HG03521 (cell line): ENCODE data around the gene VMO1.

ENCODE experiments used
- ATAC-seq: cut with Tn5 transposase; IDR thresholded peaks from one replicate; pipeline ENCODE4 v1.9.1; 2021; ENCODE audit warnings: mild to moderate bottlenecking, moderate library complexity; ENCODE audit not compliant: unreplicated experiment

The VMO1 gene

GRCh38 chr17:4800462-4801196 is 14.5 kb upstream of the VMO1 start:
- no peak for ATAC-seq

DNA sequence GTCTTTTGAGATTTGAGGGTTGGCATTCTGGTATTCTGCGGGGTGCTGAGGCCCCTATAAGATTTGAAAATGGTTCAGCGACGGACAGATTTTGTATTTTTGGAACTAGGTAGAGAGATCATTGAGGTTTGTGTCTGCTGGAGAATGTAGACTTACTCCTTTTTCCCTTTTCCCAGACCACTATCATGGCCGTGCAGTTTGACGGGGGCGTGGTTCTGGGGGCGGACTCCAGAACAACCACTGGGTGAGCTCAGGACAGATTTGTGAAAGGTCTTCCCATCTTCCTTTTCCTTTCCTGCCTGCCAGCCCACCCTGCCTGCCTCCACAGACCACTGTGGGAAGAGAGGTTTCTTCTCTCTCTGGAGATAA is 10.4 kb upstream of the VMO1 start:
- ATAC-seq = no peak

- no peak for ATAC-seq
Observed at GRCh38 chr17:4795168-4795567, 9.0 kb upstream of the VMO1 start.

- ATAC-seq = no peak
Observed at GRCh38 chr17:4790705-4791088, 4.5 kb upstream of the VMO1 start.

DNA sequence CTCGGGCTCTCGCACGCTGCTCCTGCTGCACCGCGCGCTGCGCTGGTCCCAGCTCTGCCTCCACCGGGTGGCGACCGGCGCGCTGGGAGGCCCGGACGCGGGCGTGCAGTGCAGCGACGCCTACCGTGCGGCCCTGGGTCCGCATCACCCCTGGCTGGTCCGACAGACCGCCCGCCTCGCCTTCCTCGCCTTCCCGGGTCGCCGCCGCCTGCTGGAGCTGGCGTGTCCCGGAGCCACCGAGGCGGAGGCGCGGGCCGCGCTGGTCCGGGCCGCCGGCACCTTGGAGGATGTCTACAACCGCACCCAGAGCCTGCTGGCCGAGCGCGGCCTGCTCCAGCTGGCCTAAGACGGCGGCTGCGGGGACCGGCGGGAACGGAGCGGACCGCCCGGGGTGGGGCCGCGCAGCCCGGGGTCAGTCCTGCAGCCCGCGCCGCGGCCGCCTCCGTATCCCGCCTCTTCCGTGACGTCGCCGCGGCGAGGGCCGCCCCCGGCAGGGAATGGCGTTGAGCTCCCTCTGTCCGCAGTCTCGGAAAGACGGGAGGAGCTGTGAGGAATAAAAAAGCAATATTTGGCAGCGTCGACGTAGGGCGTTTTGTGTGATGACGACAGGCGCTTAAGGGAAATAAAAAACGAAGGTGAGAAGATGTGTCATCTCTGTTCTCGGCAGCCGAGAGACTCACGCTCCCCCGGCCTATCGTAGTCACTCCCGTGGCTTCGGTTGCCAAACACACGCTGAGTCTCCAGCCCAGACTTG is 4.0 kb upstream of the VMO1 start:
- peak; percentile 84 for ATAC-seq

- ATAC-seq = no peak
Observed at GRCh38 chr17:4789701-4789950, 3.5 kb upstream of the VMO1 start.

DNA sequence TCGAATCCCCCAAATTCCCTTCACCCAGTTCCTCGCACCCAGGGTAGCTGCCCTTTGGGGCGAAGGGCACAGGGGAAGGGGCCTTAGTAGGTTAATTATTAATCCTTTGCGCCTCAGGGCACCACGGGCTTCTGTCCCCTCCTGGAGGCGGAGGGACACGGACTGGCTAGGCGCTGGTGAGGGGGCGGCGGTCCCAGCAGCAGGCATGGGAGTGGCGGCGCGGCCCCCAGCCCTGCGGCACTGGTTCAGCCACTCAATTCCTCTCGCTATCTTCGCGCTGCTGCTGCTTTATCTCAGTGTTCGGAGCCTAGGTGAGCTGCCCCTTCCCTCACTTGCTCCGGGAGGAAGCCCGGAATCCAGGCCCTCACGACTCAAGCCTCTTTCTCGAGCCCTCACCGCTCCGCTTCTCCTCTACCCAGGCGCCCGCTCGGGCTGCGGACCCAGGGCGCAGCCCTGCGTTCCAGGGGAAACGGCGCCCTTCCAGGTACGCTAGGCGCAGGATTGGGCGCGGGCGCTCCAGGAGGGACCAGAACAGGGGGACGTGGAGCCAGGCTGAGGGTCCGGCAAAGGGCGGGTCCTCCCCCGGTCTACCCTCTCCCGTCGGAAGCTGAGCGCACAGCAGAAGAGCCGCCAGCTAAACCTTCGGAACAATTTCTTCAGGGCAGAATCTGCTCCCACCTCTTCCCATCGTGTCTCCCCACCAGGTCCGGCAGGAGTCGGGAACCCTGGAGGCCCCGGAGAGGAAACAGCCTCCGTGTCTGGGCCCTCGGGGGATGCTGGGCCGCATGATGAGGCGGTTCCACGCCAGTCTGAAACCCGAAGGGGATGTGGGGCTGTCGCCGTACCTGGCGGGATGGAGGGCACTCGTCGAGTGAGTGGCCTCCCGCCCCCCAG is 2.9 kb upstream of the VMO1 start, which contains the start of gene GLTPD2:
GLTPD2 (plus strand) TSS at position 158 of the 894 bp plus-strand sequence; CDS start at position 206, 48 bp downstream.
- ATAC-seq = no peak

DNA sequence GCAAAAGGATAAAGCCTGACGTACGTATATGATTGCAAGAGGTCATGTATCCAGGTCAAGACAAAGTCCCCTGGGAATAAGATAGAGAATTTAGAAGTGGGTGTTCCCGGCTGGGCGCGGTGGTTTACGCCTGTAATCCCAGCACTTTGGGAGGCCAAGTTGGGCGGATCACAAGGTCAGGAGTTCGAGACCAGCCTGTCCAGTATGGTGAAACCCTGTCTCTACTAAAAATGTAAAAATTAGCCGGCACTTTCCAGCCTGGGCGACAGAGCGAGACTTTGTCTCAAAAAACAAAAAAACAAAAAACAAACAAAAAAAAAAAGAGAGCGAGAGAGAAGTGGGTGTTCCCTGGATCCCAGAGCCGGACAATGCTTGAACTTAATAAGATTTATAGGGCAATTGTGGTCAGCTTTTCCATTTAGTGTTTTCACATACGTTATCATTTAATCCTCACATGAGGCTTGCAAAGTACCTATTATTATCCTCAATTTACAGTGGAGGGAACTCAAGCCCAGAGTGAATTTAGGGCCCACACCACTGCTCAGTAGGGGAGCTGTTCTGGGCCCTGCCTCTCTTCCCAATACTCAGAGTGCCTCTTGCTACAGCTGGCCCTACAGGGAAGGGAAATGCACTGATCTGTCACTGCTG is 2.1 kb upstream of the VMO1 start:
- ATAC-seq = no peak

- ATAC-seq = no peak
Observed at GRCh38 chr17:4786516-4786915, 352 bp upstream of the VMO1 start.

GRCh38 chr17:4785311-4786105 is 656 bp downstream of the VMO1 start:
- ATAC-seq = no peak

DNA sequence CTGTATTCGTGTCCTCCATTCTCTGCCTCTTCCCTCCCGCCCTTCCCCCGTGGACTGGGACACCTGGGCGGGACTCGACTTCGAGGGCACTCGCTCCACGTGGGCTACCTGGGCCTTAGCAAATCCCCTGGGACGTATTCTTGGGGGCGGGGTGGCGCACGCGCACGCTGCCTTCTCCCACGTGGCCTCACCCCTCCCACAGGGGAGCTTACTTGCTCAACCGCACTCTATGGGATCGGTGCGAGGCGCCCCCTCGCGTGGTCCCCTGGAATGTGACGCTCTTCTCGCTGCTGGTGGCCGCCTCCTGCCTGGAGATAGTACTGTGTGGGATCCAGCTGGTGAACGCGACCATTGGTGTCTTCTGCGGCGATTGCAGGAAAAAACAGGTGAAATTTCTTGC is 3.5 kb downstream of the VMO1 start:
- no peak for ATAC-seq

DNA sequence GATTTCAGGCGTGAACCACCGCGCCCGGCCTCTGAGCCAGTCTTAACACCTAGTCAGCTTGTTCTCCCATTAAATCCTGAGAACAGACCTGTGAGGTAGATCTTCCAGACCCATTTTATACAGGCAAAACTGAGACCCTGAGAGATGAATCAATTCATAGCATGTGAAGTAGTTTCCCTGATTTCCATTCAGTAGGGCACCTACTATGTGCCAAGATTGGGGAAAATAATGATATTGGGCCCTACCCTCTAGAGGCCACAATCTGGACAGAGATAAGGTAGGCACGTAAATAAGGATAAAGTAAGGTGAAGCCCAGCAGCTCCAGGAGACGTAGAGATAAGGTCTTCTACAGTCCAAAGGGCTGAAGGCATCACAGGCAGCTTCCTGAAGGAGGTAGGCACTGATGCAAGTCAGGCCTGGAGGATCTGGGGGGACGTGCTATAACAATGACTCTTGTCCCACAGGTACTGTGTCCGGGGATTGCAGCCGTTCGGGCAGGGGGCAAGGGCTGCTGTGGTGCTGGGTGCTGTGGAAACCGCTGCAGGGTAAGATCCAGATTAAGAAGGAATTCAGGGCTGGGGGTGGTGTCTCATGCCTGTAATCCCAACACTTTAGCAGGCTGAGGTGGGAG is 5.7 kb downstream of the VMO1 start:
- ATAC-seq = no peak

DNA sequence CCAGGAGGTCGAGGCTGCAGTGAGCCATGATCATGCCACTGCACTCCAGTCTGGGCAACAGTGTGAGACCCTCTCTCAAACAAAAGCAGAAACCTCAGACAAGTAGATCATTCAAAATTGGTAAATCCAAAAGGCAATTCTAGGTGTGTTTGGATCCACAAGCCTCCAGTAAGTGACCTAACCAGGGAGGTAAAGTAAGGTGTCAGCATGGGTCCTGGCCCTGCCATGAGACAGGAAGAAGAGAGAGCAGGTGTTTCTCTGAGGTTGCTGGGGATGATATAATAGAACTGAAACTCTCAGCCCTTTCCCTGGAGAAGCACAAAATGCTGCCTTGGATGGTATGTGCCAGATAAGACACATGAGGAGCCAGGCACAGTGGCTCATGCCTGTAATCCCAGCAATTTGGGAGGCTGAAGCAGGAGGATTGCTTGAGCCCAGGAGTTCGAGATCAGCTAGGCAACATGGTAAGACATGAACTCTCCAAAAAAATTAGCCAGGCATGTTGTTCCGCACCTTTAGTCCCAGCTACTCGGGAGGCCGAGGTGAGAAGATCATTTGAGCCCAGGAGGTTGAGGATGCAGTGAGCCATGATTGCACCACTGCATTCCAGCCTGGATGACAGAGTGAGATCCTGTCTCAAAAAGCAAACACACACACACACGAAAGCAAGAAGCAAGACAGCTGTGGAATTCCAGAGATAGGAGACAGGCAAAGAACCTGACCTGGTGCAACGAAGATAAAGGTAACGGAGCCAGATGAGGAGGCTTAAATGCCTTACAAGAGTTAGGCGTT is 8.0 kb downstream of the VMO1 start:
- no peak for ATAC-seq

GRCh38 chr17:4772235-4772613 is 13.9 kb downstream of the VMO1 start:
- ATAC-seq = no peak

- ATAC-seq = no peak
Observed at GRCh38 chr17:4771519-4772234, 14.5 kb downstream of the VMO1 start, which contains the start of gene TM4SF5. TSS of gene TM4SF5 (plus strand) at chr17:4771886. CDS start at chr17:4771923, 37 bp downstream.

DNA sequence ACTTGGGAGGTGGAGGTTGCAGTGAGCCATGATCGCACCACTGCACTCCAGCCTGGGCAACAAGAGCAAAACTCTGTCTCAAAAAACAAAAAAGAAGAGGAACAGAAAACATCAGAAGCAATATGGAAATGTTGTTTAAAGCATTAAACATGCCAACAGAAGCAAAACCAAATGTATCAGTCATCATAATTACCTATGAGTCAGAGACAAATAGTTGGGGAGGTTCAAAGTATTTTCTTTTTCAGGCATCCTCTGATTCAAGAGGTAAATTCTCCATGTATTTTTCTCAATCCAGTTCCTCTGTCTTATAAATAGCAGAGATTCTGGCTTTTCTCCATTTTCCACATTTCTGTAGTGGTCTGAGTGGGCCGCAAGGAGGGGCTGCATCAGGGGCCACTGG is 16.5 kb downstream of the VMO1 start:
- no peak for ATAC-seq

GRCh38 chr17:4768298-4768697 is 17.9 kb downstream of the VMO1 start:
- no peak for ATAC-seq

- ATAC-seq = no peak
Observed at GRCh38 chr17:4766723-4767122, 19.4 kb downstream of the VMO1 start.
